Measurements from ENCODE around the gene PRR14L.
"Not testable (repeated sequence)": the region's sequence is repeated elsewhere in the genome, so short reads cannot be mapped to it uniquely, and the experiment has no call there.

PRR14L gene

DNA sequence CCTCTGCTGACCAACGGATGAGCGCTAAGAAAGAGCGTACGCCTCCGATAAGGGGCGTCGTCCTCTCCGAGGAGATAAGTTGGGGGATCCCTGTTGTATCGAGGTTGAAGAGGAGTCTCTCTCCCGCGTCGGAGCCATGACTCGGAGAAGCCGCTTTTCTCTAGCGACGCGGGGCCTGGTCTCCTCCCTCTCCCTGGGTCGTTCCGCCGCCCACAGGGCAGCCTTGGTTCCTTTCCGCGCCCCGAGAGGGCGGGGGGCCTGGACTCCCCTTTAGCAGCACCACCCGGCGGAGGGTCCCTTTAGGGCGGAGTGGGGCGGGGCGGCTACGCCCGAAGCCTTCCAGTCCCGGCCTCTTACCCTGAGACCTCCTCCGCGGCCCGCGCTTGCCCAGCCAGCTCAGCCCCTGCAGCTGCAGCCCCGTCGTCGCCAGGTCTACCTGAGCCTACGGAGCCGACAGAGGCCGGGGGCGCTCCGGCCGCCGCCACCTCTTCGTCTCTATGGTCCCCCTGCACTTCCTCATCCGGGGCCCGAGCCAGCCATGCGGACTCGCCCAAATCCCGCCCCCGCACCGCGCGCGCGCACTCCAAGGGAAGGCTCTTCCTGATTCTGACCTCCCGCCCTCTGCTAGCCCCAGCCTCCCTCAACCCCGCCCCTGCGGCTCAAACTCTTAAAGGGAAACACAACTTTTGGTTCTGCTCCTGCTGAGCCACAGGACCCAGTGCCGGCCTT lies at the start of gene PRR14L:
Gene PRR14L (minus strand): TSS at position 497 of the 729 bp plus-strand sequence. CDS start 11,272 bp downstream, outside the sequence.
- DNase-seq: peak; percentile 94 to 96

DNA sequence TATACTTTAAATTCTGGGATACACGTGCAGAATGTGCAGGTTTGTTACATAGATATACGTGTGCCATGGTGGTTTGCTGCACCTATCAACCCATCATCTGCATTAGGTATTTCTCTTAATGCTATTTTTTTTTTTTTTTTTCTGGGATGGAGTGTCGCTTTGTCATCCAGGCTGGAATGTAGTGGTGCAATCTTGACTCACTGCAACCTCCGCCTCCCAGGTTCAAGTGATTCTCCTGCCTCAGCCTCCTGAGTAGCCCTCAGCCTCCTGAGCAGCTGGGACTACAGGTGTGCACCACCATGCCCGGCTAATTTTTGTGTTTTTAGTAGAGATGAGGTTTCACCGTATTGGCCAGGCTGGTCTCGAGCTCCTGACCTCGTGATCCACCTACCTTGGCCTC lies 49.4 kb upstream of the PRR14L start:
- not testable (repeated sequence) for DNase-seq

DNA sequence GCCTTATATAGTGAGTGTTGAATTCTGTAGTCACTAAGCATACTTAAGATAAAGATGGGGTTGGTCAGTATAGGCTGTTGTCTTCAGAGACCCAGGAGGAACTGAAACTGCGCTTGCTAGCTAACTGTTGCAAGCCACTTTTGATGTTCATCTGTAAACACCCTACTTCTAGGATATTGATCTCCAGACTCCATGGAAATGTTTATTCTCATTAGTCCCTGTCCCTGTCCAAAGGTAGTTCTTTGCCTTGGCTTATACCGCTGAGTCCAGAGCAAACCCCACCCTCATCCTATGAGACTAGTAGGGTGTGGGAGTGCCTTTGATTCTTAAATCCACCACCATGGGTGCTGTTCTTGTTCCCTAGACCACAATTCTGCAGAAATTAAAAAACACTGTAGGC lies 40.3 kb upstream of the PRR14L start:
- no peak for DNase-seq

DNA sequence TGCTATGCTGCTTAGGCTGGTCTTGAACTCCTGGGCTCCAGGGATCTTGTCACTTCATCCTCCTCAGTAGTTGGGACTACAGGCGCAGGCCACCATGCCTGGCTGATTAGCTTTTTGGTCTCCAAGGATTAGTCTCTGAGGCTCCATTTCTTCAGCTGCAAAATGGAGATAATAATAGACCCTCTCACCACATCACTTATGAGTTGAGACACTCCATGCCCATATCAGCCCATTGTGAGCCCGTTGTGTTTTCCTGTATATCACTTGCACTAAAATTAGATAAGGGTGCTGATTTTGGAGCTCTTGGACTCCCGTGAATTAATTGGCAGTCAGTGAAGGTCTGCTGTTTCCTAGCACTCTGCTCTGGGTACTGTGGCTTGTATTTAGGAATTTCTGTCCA lies 39.9 kb upstream of the PRR14L start:
- no peak for DNase-seq

DNA sequence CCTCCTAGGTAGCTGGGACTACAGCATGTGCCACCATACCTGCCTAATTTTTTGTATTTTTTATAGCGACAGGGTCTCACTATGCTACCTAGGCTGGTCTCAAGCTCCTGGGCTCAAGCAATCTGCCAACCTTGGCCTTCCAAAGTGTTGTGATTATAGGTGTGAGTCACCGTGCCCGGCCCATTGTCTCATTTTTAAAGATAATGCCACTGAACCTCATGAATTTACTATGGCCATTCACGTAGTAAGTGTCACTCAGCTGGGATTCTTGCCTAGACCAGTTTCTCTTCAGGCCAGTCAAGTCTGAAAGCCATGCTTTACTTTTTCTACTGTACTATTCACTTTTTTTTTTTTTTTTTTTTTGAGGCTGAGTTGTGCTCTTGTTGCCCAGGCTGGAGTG lies 26.3 kb upstream of the PRR14L start:
- DNase-seq: no peak

DNA sequence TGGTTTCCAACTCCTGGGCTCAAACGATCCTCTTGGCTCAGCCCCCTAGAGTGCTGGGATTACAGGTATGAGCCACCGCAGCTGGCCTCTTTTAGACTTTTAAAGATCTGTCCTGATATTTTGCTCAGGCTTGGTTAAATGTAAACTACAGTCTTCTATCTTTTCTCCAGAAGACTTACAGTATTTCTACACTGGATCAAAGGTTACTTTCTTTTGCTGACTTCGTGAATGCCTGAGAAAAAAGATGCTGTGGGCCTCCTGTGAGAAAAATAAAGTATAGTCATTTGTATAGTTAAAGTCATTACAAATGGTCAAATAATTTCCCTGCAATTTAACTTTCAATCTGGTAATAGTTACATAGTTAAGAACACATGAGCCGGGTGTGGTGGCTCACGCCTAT lies 23.5 kb upstream of the PRR14L start:
- DNase-seq: no peak

DNA sequence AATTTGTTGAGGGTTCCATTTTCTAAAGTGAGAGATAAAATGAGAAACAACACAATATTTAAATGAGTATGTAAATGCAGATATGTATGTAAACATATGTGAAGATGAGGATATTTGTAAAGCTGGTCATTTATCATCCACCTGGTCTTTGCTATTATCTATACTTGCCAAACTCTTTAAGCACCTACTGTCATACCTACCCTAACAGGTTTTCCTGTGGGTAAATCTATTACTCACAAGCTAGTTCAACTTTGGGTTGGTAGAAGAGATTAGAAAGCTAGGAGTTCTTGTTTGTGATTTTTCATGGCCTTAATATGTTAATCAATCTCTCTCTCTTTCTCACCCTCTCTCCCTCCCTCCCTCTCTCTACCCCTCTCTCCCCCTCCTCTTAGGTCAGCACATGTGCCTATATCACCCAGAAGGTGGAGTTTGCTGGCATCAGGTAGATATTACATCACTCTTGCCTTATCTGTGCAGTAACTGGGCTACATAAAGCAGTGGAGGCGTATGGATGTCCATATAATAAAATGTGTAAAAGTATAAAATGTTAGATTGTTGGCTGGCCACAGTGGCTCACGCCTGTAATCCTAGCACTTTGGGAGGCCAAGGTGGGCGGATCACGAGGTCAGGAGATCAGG lies 18.6 kb upstream of the PRR14L start:
- no peak for DNase-seq

DNA sequence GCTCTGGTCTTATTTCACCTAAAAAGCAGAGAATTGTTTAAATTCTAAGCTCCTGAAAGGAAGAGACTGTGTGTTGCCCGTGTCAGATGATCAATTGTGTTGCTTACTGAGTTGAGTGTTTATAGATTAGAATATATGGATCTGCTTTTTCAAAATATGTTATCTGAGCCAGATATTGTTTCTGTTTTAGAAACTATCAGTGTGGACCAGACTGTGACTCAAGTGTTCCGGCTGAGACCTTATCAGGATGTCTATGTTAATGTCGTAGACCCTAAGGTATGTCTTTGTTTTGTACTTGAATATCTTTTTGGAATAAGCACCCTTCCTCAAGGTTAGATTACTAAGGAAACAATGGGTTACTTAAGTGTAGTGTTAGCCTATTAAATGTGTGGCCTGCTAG lies 14.9 kb upstream of the PRR14L start:
- DNase-seq: no peak

DNA sequence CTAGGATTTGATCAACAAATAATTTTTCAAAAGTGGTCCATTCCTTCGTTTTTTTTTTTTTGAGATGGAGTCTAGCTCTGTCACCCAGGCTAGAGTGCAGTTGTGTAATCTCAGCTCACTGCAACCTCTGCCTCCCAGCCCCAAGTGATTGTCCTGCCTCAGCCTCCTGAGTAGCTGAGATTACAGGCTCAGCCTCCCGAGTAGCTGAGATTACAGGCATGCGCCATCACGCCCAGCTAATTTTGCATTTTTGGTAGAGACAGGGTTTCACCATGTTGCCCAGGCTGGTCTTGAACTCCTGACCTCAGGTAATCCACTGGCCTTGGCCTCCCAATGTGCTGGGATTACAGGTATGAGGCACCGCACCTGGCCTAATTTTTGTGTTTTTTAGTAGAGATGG lies 8.9 kb upstream of the PRR14L start:
- DNase-seq: not testable (repeated sequence)

DNA sequence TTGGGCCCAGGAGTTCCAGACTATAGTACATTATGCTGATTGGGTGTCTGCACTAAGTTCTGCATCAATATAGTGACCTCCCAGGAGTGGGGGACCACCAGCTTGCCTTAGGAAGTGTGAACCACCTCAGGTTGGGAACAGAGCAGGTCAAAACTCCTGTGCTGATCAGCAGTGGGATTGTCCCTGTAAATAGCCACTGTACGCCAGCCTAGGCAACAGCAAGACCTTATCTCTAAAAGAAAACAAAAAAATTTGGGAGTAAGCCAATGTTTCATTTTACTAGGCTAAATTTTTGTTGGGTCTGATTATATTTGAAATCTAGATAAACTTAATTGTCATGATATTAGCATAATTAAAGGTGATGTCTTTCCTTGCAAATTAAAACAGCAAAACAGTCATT lies 7.3 kb upstream of the PRR14L start:
- DNase-seq: no peak

DNA sequence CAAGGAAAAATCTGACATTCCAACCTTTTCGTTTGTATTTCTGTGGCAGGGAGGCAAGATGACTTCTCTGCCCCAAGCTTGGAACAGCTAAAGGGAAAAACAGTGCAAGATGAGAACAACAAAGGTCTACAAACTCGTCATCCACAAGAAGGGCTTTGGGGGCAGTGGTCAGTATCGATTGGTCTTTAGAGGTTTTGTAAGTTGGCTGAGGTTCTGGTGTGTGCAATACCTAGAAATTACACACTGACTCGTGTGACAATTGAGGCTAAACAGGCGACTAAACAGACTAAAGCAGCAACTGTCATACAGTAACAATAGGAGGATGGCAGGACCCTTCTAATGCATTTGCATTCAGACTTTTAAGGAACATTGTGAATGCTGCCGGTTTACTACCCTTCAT lies 4.9 kb upstream of the PRR14L start:
- DNase-seq: no peak

DNA sequence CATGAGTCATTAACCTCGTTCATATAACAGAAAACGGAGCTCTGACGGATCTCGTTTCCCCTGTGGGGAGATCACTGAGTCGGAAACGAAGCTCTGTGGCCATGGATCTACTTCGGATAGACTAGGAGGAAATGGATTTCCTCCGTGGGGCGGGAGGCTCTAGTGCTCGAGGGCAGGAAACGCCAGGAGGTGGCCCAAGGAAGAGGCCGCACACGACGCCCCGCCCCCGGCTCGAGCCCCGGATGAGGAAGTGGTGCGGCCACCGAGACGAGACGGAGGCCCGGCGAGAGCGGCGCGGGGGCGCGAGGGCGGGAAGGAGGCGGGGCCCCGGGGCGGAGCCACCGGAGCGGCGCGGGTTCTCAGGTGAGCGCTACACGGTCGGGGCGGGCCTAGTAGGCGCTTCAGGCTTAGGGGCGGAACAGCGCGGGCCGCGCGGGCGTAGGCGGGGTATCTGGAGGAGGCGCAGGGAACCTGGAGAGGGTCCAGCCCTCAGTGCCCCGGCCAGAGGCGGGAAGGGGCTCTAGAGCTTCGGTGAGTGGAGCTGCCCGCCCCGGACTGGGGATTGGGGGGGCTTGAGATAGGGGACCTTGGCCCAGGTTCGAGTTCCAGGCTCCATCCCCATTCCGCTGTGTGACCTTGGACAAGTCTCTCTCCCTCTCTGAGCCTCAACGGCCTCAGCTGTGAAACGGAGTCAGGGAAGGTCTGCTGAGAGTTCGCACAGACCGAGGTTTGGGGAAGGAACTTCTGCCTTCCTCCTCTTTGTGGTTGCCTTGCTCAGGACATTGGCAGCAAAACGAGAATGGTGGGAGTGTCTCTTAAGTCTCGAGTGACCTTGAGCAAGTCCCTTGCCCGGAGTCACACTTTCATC lies 3.9 kb upstream of the PRR14L start, which contains the start of gene DEPDC5:
Gene DEPDC5 (plus strand): TSS at position 386 of the 868 bp plus-strand sequence. CDS start 903 bp downstream, outside the sequence.
- DNase-seq: peak; percentile 88 to 89

DNA sequence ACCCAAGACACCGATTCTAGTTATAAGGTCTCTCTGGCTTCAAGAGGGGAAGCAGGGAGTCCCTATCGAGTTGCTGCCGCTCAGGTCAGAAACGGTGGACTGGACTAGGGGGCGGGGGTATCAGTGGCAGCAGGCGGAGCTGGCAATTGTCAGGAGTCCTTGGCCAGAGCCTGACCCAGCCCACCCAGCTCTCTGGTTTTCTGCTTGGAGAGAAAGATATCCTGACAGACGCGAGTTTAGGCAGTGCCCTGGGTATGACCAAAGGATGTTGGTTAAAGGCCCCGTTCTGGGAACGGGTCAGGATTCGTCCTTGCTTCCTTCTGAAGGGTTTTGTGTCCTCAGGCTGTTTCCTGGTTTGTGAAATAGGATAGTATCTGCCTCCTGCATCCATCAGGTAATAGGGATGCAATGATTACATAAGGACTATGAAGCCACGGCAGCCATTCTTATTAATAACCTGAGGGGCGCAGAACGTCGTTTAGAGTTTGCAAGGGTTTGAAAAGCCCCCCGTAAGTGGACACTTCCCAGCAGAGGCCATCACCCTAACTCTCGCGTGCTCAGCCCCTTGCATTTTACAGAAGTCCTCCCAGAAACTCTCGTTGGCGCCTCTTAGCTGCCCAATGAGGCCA lies 3.2 kb upstream of the PRR14L start:
- peak; percentile 51 to 62 for DNase-seq

DNA sequence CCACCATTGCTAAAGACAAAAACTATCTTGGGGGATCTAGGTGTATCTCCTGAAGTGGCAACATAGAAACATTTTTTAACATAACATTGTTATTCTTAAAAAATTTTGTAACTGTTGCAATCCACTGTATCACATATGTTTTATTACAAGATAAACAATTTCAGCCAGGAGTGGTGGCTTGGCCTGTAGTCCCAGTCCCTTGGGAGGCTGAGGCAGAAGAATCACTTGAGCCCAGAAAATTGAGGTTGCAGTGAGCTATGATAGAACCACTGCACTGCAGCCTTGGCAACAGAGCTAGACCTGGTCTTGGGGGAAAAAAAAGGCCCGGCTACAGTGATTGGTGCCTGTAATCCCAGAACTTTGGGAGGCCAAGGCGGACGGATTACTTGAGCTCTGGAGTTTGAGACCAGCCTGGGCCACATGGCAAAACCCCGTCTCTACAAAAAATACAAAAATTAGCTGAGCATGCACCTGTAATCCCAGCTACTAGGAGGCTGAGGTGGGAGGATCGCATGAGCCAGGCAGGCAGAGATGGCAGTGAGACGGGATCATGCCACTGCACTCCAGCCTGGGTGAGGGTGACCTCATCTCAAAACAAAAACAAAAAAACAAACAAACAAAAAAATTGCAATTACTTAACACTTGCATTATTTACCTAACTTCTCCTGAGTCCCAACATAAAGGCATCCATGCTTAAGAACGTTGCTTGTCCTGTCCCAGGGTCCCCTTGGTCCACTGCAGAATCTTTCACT lies 2.3 kb upstream of the PRR14L start:
- no peak for DNase-seq

DNA sequence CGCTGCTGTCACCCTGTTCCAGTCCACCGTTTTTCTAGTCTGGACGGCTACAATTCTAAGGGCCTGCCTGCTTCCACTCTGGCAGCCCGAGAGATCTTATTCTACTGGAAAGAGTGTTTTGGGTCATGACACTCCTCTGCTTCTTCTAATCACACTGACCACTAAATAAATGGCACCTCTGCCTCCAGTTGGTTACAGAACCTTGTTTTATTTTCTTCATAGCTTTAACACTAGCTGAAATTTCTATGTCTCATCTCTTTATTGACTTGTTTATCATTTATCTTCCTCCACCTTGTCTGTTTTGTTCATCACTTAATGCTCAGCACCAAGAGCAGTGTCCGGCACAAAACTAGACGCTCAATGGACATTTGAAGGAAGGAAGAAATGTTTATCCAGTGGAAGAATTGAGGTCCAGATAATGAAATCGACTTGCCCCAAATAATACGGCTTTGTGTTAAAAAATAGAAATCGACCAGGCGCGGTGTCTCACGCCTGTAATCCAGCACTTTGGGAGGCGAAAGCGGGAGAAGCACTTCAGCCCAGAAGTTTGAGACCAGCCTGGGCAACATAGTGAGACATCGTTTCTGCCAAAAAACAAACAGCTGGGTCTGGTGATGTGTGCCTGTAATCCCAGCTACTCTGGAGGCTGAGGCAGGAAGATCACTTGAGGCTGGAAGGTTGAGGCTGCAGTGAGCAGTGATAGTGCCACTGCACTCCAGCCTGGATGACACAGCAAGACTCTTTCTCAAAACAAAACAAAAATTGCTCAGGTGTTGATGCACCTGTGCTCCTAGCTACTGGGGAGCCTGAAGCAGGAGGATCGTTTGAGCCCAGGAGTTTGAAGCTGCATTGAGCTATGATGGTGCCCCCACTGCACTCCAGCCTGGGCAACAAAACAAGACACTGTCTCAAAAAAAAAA lies 693 bp upstream of the PRR14L start:
- no peak for DNase-seq

DNA sequence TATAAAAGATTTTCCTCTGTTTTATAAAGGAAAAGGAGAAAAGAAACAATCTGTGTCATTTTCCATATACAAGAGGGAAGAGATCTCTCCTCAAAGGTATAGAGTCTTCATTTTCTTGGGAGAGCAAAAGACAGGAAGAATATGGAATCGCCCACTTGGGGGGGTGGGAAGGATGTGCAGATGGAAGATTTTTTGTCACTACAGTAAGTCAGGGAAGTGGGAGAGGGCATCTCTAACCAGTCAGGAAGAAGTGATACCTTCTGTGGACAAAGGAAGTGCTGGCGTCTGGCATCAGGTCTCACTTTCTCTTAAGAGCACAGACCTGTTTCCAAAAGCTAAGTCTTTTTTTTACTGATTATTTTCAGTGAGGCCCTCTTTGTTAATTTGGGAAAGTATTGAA lies 1.4 kb downstream of the PRR14L start:
- peak; percentile 33 to 60 for DNase-seq

DNA sequence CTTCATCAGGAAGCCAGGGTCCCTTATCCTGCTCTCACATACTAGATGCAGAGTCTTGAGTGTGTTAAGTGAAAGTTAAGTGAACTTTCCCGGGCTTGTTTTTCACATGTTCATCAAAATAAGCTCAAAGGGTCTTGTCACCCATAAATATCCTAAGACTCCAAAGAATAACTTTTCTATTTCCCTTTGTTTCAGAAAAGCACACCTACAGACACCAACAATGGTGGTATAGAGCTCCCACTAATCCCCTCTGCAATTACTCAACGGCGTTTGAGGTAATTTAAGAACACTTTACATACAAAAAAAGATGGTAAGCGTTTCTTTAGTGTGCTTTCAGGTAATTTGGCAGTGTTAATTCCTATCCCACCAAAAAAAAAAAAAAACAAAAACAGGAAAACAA lies 2.5 kb downstream of the PRR14L start:
- DNase-seq: no peak

DNA sequence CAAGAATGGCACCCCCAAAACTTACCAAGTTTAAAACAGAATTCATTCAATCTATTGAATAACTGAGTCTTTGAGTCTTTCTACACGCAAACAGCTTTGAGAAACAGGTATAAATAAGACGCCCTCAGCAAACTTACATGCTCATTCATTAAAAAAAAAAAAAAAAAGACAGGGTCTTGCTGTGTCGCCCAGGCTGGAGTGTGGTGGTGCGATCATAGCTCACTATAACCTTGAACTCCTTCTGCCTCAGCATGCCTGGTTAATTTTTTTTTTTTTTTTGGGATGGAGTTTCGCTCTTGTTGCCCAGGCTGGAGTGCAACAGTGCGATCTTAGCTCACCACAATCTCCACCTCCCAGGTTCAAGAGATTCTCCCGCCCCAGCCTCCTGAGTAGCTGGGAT lies 6.1 kb downstream of the PRR14L start:
- no peak for DNase-seq

DNA sequence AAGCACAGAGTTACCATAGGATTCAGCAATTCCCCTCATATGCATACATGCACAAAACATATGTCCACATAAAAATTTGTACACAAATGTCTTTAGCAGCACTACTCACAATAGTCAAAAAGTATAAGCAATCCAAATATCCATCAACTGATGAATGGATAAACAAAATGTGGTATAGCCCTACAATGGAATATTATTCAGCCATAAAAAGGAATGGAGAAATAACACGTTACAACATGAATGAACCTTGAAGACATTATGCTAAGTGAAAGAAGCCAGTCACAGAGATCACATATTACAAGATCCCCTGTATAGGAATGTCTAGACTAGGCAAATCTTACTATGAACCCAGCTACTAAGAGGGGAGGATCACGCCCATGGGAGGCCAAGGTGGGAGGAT lies 7.2 kb downstream of the PRR14L start:
- DNase-seq: no peak

DNA sequence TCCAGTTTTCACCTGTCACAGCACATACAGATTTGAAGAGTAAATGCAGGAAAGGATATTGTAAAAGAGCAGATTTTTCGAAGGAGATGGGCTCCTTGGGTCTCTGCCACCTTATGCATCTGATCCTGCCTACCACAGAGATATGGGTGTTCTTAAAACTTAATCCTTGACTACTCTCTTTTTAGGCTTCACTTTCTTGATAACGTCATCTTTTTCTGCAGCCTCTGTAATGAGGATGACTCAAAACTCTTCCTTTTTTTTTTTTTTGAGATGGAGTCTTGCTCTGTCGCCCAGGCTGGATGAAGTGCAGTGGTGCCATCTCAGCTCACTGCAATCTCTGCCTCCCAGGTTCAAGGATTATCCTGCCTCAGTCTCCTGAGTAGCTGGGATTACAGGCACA lies 7.8 kb downstream of the PRR14L start:
- DNase-seq: no peak

DNA sequence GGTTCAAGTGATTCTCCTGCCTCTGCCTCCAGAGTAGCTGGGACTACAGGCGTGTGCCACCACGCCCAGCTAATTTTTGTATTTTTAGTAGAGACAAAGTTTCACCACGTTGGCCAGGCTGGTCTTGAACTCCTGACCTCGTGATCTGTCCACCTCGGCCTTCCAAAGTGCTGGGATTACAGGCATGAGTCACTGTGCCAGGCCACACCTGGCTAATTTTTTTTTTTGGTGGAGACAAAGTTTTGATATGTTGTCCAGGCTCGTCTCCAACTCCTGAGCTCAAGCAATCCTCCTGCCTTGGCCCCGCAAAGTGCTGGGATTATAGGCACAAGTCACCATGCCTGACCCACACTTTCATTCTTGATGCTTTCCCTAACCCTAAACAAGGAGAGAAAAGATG lies 9.6 kb downstream of the PRR14L start:
- not testable (repeated sequence) for DNase-seq

Data from Kasumi-1 (cell line).